HG03378 (cell line): ENCODE results near the gene CSTPP1.

Experiments used
- ATAC-seq: cut with Tn5 transposase; IDR thresholded peaks from one replicate; pipeline ENCODE4 v1.9.1; 2021; ENCODE audit warnings: mild to moderate bottlenecking, moderate library complexity; ENCODE audit not compliant: unreplicated experiment

CSTPP1 gene

GRCh38 chr11:47154616-47155570 lies 218.3 kb downstream of the CSTPP1 start:
- ATAC-seq = no peak

GRCh38 chr11:47155879-47156278 lies 219.3 kb downstream of the CSTPP1 start:
- no peak for ATAC-seq

- ATAC-seq = no peak
Measured at GRCh38 chr11:47156333-47156732, 219.8 kb downstream of the CSTPP1 start.

- no peak for ATAC-seq
Measured at GRCh38 chr11:47156951-47157350, 220.4 kb downstream of the CSTPP1 start.

GRCh38 chr11:47157805-47158204 lies 221.2 kb downstream of the CSTPP1 start:
- ATAC-seq = no peak

- ATAC-seq = no peak
Measured at GRCh38 chr11:47158242-47158641, 221.7 kb downstream of the CSTPP1 start.

- no peak for ATAC-seq
Measured at GRCh38 chr11:47160753-47161133, 224.2 kb downstream of the CSTPP1 start.

- ATAC-seq = no peak
Measured at GRCh38 chr11:47161134-47161854, 224.7 kb downstream of the CSTPP1 start.

GRCh38 chr11:47161890-47162289 lies 225.3 kb downstream of the CSTPP1 start:
- no peak for ATAC-seq

- no peak for ATAC-seq
Measured at GRCh38 chr11:47162426-47162825, 225.9 kb downstream of the CSTPP1 start.

GRCh38 chr11:47163193-47163592 lies 226.6 kb downstream of the CSTPP1 start:
- ATAC-seq = no peak

GRCh38 chr11:47163898-47164297 lies 227.3 kb downstream of the CSTPP1 start:
- no peak for ATAC-seq

- no peak for ATAC-seq
Measured at GRCh38 chr11:47164321-47164720, 227.8 kb downstream of the CSTPP1 start.

- ATAC-seq = no peak
Measured at GRCh38 chr11:47165253-47165840, 228.8 kb downstream of the CSTPP1 start.

- ATAC-seq = no peak
Measured at GRCh38 chr11:47166368-47166767, 229.8 kb downstream of the CSTPP1 start.

- no peak for ATAC-seq
Measured at GRCh38 chr11:47171061-47171838, 234.7 kb downstream of the CSTPP1 start.

- no peak for ATAC-seq
Measured at GRCh38 chr11:47171856-47172255, 235.3 kb downstream of the CSTPP1 start.

GRCh38 chr11:47172740-47173336 lies 236.3 kb downstream of the CSTPP1 start:
- no peak for ATAC-seq

GRCh38 chr11:47175746-47176327 lies 239.3 kb downstream of the CSTPP1 start:
- ATAC-seq = no peak
